Left lung (tissue), 10 donors: ENCODE results near the gene HSF5. TPM values are rescaled to one million over a fixed set of nuclear protein-coding genes. Genes with fewer than 3 reads are reported as not detected.

Source experiments
- ATAC-seq: fragments of 200-7000 bp; cut with Tn5 transposase; one replicate; pipeline ENCODE4 v1.9.1; 2020; ENCODE audit warnings: moderate library complexity
- DNase-seq, 4 donors: peaks; one replicate each; pipeline ENCODE4 v3.0.0-alpha.2; 2013 to 2020
- H3K27ac ChIP-seq, 2 donors: fragments of 200-600 bp; sonication (generic) in 1 of 2; one replicate each; pipeline versions ENCODE4 v1.5.0 to v1.8.0; 2020 to 2021
- H3K27me3 ChIP-seq, 2 donors: fragments of 200-600 bp; sonication (generic) in 1 of 2; one replicate each; pipeline versions ENCODE4 v1.5.0 to v1.8.0; 2020 to 2021
- H3K36me3 ChIP-seq, 2 donors: fragments of 200-600 bp; sonication (generic) in 1 of 2; one replicate each; pipeline versions ENCODE4 v1.5.0 to v1.8.0; 2020 to 2021
- H3K4me1 ChIP-seq, 2 donors: fragments of 200-600 bp; one replicate each; pipeline ENCODE4 v1.8.0; 2021
- H3K4me3 ChIP-seq, 2 donors: fragments of 200-600 bp; sonication (generic) in 1 of 2; one replicate each; pipeline versions ENCODE4 v1.5.0 to v1.8.0; 2020 to 2021; ENCODE audit warnings: mild to moderate bottlenecking in 1 of 2
- H3K9me3 ChIP-seq, 2 donors: fragments of 200-600 bp; sonication (generic) in 1 of 2; one replicate each; pipeline versions ENCODE4 v1.5.0 to v1.8.0; 2020 to 2021
- intact Hi-C, 2 donors: fragments of 100-400 bp; cut with DNase I; formaldehyde crosslinking; loops; one replicate each; pipeline versions ENCODE4 v1.11.2 to v1.14.2; 2022
- polyA plus RNA-seq, 6 donors: library from polyadenylated mRNA; unstranded; fragments of 120-200 nt; gene quantifications; one replicate each; pipeline ENCODE4 v1.2.1, GENCODE V29; 2013; ENCODE audit not compliant: insufficient read length in 6 of 6
- total RNA-seq, 2 donors: library from RNA; stranded (reverse); fragmentation: NEBNext Ultra II Directional; extraction: Animal tissue kit (Norgen Biotek cat#: 25700); gene quantifications; one replicate each; pipeline ENCODE4 v1.2.1, GENCODE V29; 2021
- TF ChIP-seq, protein P1 (sequence below), 2 donors: fragments of 200-600 bp; sonication (generic) in 1 of 2; IDR thresholded peaks; one replicate each; pipeline versions ENCODE4 v1.5.0 to v1.8.0; 2021; ENCODE audit warnings: antibody characterized with exemption in 2 of 2
- donor health status: DM: no; HTN: yes; CAD: no.
- donor health status: DM: no; HTN: no; CAD: no.

HSF5 gene
- total and polyA plus RNA-seq, 8 donors = 0.08 to 0.15 (median 0.12) TPM

DNA sequence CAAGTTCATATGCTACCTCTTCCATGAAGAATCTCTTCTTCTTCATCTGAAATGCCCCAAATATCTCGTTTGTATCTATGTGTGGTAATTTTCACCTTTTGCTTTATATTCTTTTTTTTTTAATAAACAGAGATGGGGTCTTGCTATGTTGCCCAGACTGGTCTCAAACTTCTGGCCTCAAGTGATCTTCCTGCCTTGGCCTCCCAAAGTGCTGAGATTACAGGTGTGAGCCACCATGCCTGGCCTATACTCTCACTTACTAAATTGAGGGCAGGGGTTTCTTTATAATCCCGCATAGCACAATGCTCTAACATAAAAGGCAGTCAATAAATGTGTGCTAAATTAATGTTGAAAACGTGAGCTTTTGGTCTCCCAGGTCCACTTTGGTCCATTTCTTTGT lies 101.5 kb downstream of the HSF5 start:
- ATAC-seq = no peak
- H3K9me3 ChIP-seq = no peaks in the 10 kb centered on the region
- intact Hi-C loops = no loop called here
- H3K27ac ChIP-seq = no peak overlapping the region
- H3K4me3 ChIP-seq = no peak overlapping the region
- H3K27me3 ChIP-seq = no peaks in the 10 kb centered on the region
- peaks cover 15 to 25% of the 10 kb centered on the region in 2 donors for H3K4me1 ChIP-seq
- no peak for DNase-seq
- TF ChIP-seq, protein P1, sequence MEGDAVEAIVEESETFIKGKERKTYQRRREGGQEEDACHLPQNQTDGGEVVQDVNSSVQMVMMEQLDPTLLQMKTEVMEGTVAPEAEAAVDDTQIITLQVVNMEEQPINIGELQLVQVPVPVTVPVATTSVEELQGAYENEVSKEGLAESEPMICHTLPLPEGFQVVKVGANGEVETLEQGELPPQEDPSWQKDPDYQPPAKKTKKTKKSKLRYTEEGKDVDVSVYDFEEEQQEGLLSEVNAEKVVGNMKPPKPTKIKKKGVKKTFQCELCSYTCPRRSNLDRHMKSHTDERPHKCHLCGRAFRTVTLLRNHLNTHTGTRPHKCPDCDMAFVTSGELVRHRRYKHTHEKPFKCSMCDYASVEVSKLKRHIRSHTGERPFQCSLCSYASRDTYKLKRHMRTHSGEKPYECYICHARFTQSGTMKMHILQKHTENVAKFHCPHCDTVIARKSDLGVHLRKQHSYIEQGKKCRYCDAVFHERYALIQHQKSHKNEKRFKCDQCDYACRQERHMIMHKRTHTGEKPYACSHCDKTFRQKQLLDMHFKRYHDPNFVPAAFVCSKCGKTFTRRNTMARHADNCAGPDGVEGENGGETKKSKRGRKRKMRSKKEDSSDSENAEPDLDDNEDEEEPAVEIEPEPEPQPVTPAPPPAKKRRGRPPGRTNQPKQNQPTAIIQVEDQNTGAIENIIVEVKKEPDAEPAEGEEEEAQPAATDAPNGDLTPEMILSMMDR (IDR thresholded peaks at IDR 0.05) = no peak
- H3K36me3 ChIP-seq = no peaks in the 10 kb centered on the region

DNA sequence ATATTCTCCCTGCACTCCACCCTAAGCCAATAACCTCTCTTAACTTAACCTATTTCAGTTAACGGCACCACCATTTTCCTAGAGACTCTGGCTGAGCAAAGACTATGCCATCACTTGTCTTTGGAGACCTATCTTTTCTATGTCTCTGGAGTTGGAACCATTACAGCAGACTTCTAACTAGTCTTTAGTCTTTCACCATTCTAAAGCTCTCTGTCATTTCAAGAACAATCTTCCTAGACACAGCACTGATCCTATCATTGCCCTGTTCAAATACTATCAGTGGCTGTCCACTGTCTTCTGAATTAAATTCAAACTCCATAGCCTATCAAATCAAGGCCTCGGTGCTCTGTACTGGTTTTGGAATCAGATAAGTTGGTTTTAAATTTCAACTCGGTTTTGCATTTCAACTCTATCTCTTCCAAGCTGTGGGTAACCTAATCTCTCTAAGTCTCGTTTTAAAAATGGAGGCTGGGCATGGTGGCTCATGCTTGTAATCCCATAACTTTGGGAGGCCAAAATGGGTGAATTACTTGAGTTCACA lies 102.8 kb downstream of the HSF5 start:
- TF ChIP-seq, protein P1 (IDR thresholded peaks at IDR 0.05) = no peak
- Histone ChIP-seq H3K4me3 (no peak overlapping the region), H3K27ac (no peak overlapping the region), H3K4me1 (peaks cover 25 to 26% of the 10 kb centered on the region in 2 donors), H3K36me3 (no peaks in the 10 kb centered on the region), H3K27me3 (no peaks in the 10 kb centered on the region), H3K9me3 (no peaks in the 10 kb centered on the region)
- intact Hi-C loops = no loop called here
- no peak for DNase-seq
- no peak for ATAC-seq

DNA sequence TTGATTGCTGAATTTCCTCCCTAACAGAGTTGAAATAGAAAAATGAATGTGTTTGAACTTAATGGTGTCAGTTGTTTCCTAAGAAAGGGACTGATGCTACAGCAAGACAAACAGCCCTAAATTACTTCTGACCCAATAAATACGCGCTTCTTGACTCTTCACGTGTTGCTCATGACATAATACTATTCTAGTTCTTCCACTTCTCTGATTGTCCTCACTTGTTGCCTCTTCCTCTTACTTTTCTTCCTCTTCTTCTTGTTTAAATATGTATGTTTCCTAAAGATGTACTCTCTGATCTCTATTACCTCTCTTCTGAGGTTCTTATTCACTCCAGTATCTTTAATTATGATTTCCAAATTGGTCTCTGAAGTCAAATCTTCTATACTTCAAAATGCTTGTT lies 103.3 kb downstream of the HSF5 start:
- no peak overlapping the region for H3K27ac ChIP-seq
- no peaks in the 10 kb centered on the region for H3K36me3 ChIP-seq
- no peaks in the 10 kb centered on the region for H3K9me3 ChIP-seq
- H3K27me3 ChIP-seq = no peaks in the 10 kb centered on the region
- no peak overlapping the region for H3K4me3 ChIP-seq
- DNase-seq (no peak), ATAC-seq (no peak)
- intact Hi-C loops = no loop called here
- TF ChIP-seq, protein P1 (IDR thresholded peaks at IDR 0.05) = no peak
- H3K4me1 ChIP-seq = peaks cover 25 to 26% of the 10 kb centered on the region in 2 donors

DNA sequence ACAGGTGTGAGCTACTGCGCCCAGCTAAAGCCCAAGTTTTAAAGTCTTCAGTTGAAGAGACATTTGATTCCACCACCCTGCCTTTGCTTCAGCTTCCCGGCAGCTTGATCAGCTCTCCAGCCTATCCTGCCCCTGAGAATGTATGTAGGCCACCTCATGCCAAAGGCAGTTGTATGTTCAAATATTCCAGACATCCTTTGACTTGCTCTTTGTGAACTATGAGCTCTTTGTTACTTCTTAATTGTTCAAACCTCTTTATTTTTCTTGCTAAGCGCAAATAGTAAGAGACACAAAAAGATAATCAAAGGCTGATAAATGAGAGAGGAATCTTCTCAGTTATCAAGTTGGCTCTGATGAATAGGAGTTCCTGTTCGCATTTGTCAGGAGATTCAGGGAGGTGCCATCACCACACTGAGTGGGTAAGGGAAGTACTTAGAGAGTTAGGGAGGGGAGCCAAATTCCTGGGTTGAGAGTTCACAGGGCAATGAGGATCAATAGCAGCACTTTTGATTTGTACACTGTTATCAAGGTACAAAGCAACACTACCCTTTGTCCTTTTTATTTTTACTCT lies 104.2 kb downstream of the HSF5 start:
- peaks cover 23 to 24% of the 10 kb centered on the region in 2 donors for H3K4me1 ChIP-seq
- no peak overlapping the region for H3K27ac ChIP-seq
- no peaks in the 10 kb centered on the region for H3K27me3 ChIP-seq
- H3K9me3 ChIP-seq = no peaks in the 10 kb centered on the region
- DNase-seq (no peak), ATAC-seq (no peak)
- no peaks in the 10 kb centered on the region for H3K36me3 ChIP-seq
- TF ChIP-seq, protein P1 (IDR thresholded peaks at IDR 0.05) = no peak
- intact Hi-C loops = no loop called here
- H3K4me3 ChIP-seq = no peak overlapping the region

DNA sequence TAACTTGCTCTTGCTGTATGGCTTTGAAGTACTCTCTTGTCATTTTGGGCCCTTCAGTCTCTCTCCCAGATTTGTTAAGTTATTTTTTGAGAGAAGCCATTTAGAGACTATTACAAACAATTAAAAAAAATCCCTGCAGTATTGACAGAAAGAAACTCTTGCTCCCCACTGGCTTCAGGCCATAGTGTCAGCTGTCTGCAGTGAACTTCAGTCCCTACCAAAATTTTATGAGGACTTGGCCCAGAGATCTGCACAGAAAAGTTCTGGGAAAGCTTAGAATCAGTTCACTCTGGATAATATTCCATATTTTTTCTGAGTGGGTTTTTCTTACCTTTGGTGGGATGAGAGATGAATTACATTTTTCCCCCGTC lies 105.4 kb downstream of the HSF5 start:
- TF ChIP-seq, protein P1 (IDR thresholded peaks at IDR 0.05) = no peak
- H3K4me1 ChIP-seq = peaks cover 16 to 21% of the 10 kb centered on the region in 2 donors
- intact Hi-C loops = no loop called here
- H3K27ac ChIP-seq = no peak overlapping the region
- peak in 1 of 4 donors; percentile 73 for DNase-seq
- no peaks in the 10 kb centered on the region for H3K27me3 ChIP-seq
- no peak overlapping the region for H3K4me3 ChIP-seq
- no peaks in the 10 kb centered on the region for H3K9me3 ChIP-seq
- ATAC-seq = no peak
- H3K36me3 ChIP-seq = no peaks in the 10 kb centered on the region
